SJSA1 (cell line): Measurements from ENCODE around the gene ARHGAP4. TPM values are rescaled to one million over a fixed set of nuclear protein-coding genes. Genes with fewer than 3 reads are reported as not detected.

Source experiments
- total RNA-seq: library from RNA; depleted of rRNA; stranded (reverse); fragments of >200 nt; shearing (Covaris generic); gene quantifications from 2 replicates; pipeline ENCODE4 v1.2.3, GENCODE V29; 2014; rRNA removed

ARHGAP4 gene
- total RNA-seq, 1 experiment from 2014 or later, result 0.63 TPM

Other genes starting within 250 kb of the ARHGAP4 start
- 0.66 and 2.7 TPM in 2 replicates for gene SLC6A8, start 238.3 kb downstream of the ARHGAP4 start, total RNA-seq
- gene BCAP31, start 201.9 kb downstream of the ARHGAP4 start, total RNA-seq, result 188 and 249 TPM in 2 replicates
- 9.9 and 10.3 TPM in 2 replicates for gene ABCD1, start 201.4 kb downstream of the ARHGAP4 start, total RNA-seq
- 0.03 and 1.3 TPM in 2 replicates for gene PLXNB3, start 162.0 kb downstream of the ARHGAP4 start, total RNA-seq
- gene SRPK3, start 145.2 kb downstream of the ARHGAP4 start, total RNA-seq, result not detected in 2 replicates
- 51.0 and 80.1 TPM in 2 replicates for gene IDH3G, start 131.9 kb downstream of the ARHGAP4 start, total RNA-seq
- 139 and 225 TPM in 2 replicates for gene SSR4, start 131.6 kb downstream of the ARHGAP4 start, total RNA-seq
- gene PDZD4, start 95.7 kb downstream of the ARHGAP4 start, total RNA-seq, result 0.09 and 0.79 TPM in 2 replicates
- gene L1CAM, start 40.1 kb downstream of the ARHGAP4 start, total RNA-seq, result 0.05 TPM in 1 of 2 replicates, not detected in the other
- gene AVPR2, start 21.6 kb downstream of the ARHGAP4 start, total RNA-seq, result not detected in 2 replicates
- gene NAA10, start 8.8 kb upstream of the ARHGAP4 start, total RNA-seq, result 119 and 155 TPM in 2 replicates
- gene RENBP, start 18.4 kb upstream of the ARHGAP4 start, total RNA-seq, result 0.11 TPM in 1 of 2 replicates, not detected in the other
- gene HCFC1, start 45.6 kb upstream of the ARHGAP4 start, total RNA-seq, result 24.6 and 42.8 TPM in 2 replicates
- gene TMEM187, start 46.5 kb upstream of the ARHGAP4 start, total RNA-seq, result 1.1 TPM in 1 of 2 replicates, not detected in the other
- 70.7 and 81.3 TPM in 2 replicates for gene IRAK1, start 93.6 kb upstream of the ARHGAP4 start, total RNA-seq
- gene MECP2, start 171.5 kb upstream of the ARHGAP4 start, total RNA-seq, result 20.3 and 26.0 TPM in 2 replicates
- gene OPN1LW, start 218.0 kb upstream of the ARHGAP4 start, total RNA-seq, result not detected in 2 replicates